Measurements from ENCODE around the gene ANKLE1.

Gene ANKLE1

GRCh38 chr19:17281391-17282304, at the start of gene ANKLE1:
Gene ANKLE1 (plus strand): TSS chr19:17281901. CDS start chr19:17281921, 20 bp downstream.
- no peak for DNase-seq (ENCODE audit: low read depth in 2 of 2, low spot score in 1 of 2)

GRCh38 chr19:17232258-17232657, 49.4 kb upstream of the ANKLE1 start:
- DNase-seq (ENCODE audit: low read depth in 2 of 2, low spot score in 1 of 2): no peak

GRCh38 chr19:17234911-17235299, 46.8 kb upstream of the ANKLE1 start:
- peak in 1 of 2 donors; percentile 36 for DNase-seq (ENCODE audit: low read depth in 2 of 2, low spot score in 1 of 2)

GRCh38 chr19:17235300-17235970, 46.3 kb upstream of the ANKLE1 start:
- DNase-seq (ENCODE audit: low read depth in 2 of 2, low spot score in 1 of 2): peak in 1 of 2 donors; percentile 53

GRCh38 chr19:17235971-17236777, 45.5 kb upstream of the ANKLE1 start:
- no peak for DNase-seq (ENCODE audit: low read depth in 2 of 2, low spot score in 1 of 2)

GRCh38 chr19:17236811-17237543, 44.7 kb upstream of the ANKLE1 start:
- DNase-seq (ENCODE audit: low read depth in 2 of 2, low spot score in 1 of 2): no peak

GRCh38 chr19:17237747-17238706, 43.7 kb upstream of the ANKLE1 start:
- no peak for DNase-seq (ENCODE audit: low read depth in 2 of 2, low spot score in 1 of 2)

- DNase-seq (ENCODE audit: low read depth in 2 of 2, low spot score in 1 of 2): no peak
Measured at GRCh38 chr19:17240062-17240752, 41.5 kb upstream of the ANKLE1 start.

- DNase-seq (ENCODE audit: low read depth in 2 of 2, low spot score in 1 of 2): no peak
Measured at GRCh38 chr19:17240826-17241399, 40.8 kb upstream of the ANKLE1 start.

GRCh38 chr19:17242431-17243208, 39.1 kb upstream of the ANKLE1 start:
- no peak for DNase-seq (ENCODE audit: low read depth in 2 of 2, low spot score in 1 of 2)

- DNase-seq (ENCODE audit: low read depth in 2 of 2, low spot score in 1 of 2): no peak
Measured at GRCh38 chr19:17243211-17243829, 38.4 kb upstream of the ANKLE1 start.

- DNase-seq (ENCODE audit: low read depth in 2 of 2, low spot score in 1 of 2): no peak
Measured at GRCh38 chr19:17243830-17244617, 37.7 kb upstream of the ANKLE1 start.

GRCh38 chr19:17244618-17245534, 36.8 kb upstream of the ANKLE1 start:
- DNase-seq (ENCODE audit: low read depth in 2 of 2, low spot score in 1 of 2): no peak

- no peak for DNase-seq (ENCODE audit: low read depth in 2 of 2, low spot score in 1 of 2)
Measured at GRCh38 chr19:17245535-17245984, 36.1 kb upstream of the ANKLE1 start, which contains the start of gene NR2F6. Gene NR2F6 (minus strand): TSS chr19:17245919. CDS start chr19:17245220, 699 bp downstream.

- no peak for DNase-seq (ENCODE audit: low read depth in 2 of 2, low spot score in 1 of 2)
Measured at GRCh38 chr19:17246681-17247425, 34.8 kb upstream of the ANKLE1 start.

Measured in stimulated activated CD8-positive, alpha-beta memory T cell treated with anti-CD3 and anti-CD28 coated beads, Interleukin-4, amount 100 ng/mL, for 4 hours (primary cell).